ENCODE data around the gene USP4.
"Not testable (repeated sequence)": the region's sequence is repeated elsewhere in the genome, so short reads cannot be mapped to it uniquely, and the experiment has no call there.

Gene USP4

DNA sequence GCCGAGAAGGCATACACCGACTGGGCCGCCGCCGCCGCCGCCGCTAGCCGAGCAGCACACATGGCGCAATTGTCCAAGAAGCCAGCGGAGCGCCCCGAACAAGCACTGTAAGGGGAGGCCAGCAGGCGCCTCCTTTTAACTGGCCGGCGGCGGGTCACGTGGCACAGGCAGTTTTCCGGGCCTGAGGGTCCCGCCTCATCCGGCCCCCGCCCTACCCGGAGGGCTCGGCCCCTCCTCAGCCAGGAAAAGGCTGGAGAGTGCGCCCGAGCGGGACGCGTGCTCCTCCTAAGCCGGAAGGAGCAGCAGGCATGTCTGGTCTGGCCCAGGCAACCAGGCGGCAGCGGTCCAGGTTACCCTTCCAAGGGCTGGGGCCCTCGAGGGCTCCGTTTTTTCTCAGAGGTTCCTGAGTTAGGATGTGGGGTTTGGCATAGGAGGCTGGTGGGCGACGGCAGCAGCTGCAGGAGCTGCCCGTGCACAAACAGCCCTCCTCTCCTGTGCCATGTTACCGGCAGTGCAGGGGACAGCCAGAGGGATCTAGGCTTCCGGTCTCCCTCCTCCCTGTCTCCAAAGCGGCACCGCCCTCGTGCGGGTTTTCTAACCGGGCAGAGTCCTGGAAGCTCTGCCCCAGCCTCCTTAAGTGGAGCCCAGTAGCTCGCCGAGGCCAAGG lies 18.5 kb upstream of the USP4 start, which contains the start of gene GPX1:
Gene GPX1 (minus strand): TSS at position 137 of the 667 bp plus-strand sequence. CDS start 75 bp downstream, at position 62.
- Histone ChIP-seq H3K27me3 (replicated peaks) (no peaks in the 10 kb centered on the region), H3K36me3 (replicated peaks) (peaks cover 62% of the 10 kb centered on the region), H3K4me3 (ENCODE audit: low read depth, low read length) (peak within 1 kb of the TSS; percentile 61), H3K27ac (peak within 1 kb of the TSS; percentile 88)
- no peak for TF ChIP-seq CTCF (IDR thresholded peaks at IDR 0.05; ENCODE audit: low read depth, low read length, missing control alignments)
- in situ Hi-C loops (cut with HindIII; ENCODE audit: low pct_ligation_motif_present, low sequenced_read_pairs) = no loop called here
- DNase-seq = peak; percentile 87

- H3K27me3 ChIP-seq (replicated peaks); in situ Hi-C loops (cut with HindIII; ENCODE audit: low pct_ligation_motif_present, low sequenced_read_pairs): not testable (repeated sequence)
- Histone ChIP-seq H3K27ac (peak overlapping the region; percentile 88), H3K4me3 (ENCODE audit: low read depth, low read length) (peak overlapping the region; percentile 61), H3K36me3 (replicated peaks) (peaks cover 55% of the 10 kb centered on the region)
- DNase-seq = peak; percentile 88
Observed at GRCh38 chr3:49357443-49358216, 17.8 kb upstream of the USP4 start.

- H3K27ac ChIP-seq = peak overlapping the region; percentile 88
- in situ Hi-C loops (cut with HindIII; ENCODE audit: low pct_ligation_motif_present, low sequenced_read_pairs); DNase-seq; H3K27me3 ChIP-seq (replicated peaks): not testable (repeated sequence)
- H3K36me3 ChIP-seq (replicated peaks) = peaks cover 49% of the 10 kb centered on the region
- H3K4me3 ChIP-seq (ENCODE audit: low read depth, low read length) = peak overlapping the region; percentile 61
Observed at GRCh38 chr3:49357095-49357442, 17.2 kb upstream of the USP4 start.

- H3K27me3 ChIP-seq (replicated peaks) = no peaks in the 10 kb centered on the region
- H3K27ac ChIP-seq = no peak overlapping the region
- H3K36me3 ChIP-seq (replicated peaks) = peaks cover 19% of the 10 kb centered on the region
- no peak overlapping the region for H3K4me3 ChIP-seq (ENCODE audit: low read depth, low read length)
- no peak for TF ChIP-seq CTCF (IDR thresholded peaks at IDR 0.05; ENCODE audit: low read depth, low read length, missing control alignments)
- DNase-seq = no peak
- in situ Hi-C loops (cut with HindIII; ENCODE audit: low pct_ligation_motif_present, low sequenced_read_pairs) = no loop called here
Observed at GRCh38 chr3:49352890-49353421, 13.1 kb upstream of the USP4 start.

DNA sequence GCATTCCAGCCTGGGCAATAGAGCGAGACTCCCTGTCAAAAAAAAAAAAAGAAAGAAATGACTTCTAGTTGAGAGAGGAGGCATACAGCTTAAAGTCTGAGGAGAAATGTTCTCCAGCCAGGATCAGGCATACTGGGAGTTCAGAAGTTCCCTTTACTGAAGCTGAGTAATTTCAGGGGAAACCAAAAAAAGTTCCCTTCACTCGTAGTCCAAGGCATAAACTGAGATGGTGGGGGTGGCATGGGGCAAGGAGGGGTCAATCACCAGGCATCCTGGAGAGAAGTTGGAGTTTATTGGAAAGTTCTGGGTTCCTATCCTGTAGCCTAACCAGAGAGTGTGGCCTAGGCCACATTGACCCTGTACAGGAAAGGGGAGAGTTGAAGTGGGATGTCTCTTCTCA lies 12.4 kb upstream of the USP4 start:
- no peak overlapping the region for H3K4me3 ChIP-seq (ENCODE audit: low read depth, low read length)
- in situ Hi-C loops (cut with HindIII; ENCODE audit: low pct_ligation_motif_present, low sequenced_read_pairs) = no loop called here
- no peak for DNase-seq
- no peaks in the 10 kb centered on the region for H3K27me3 ChIP-seq (replicated peaks)
- peaks cover 16% of the 10 kb centered on the region for H3K36me3 ChIP-seq (replicated peaks)
- H3K27ac ChIP-seq = peak overlapping the region; percentile 54
- TF ChIP-seq CTCF (IDR thresholded peaks at IDR 0.05; ENCODE audit: low read depth, low read length, missing control alignments) = no peak

GRCh38 chr3:49351521-49352011 lies 11.7 kb upstream of the USP4 start:
- in situ Hi-C loops (cut with HindIII; ENCODE audit: low pct_ligation_motif_present, low sequenced_read_pairs) = no loop called here
- no peak for TF ChIP-seq CTCF (IDR thresholded peaks at IDR 0.05; ENCODE audit: low read depth, low read length, missing control alignments)
- Histone ChIP-seq H3K27ac (peak overlapping the region; percentile 54), H3K4me3 (ENCODE audit: low read depth, low read length) (no peak overlapping the region), H3K27me3 (replicated peaks) (no peaks in the 10 kb centered on the region), H3K36me3 (replicated peaks) (peaks cover 11% of the 10 kb centered on the region)
- peak; percentile 84 for DNase-seq

Data from brain microvascular endothelial cell (primary cell).